Measurements from ENCODE around the gene WDR87.
A peak's percentile ranks its signal among the peaks of the same experiment; 100 is the strongest.
"Not testable (repeated sequence)": the region's sequence is repeated elsewhere in the genome, so short reads cannot be mapped to it uniquely, and the experiment has no call there.

WDR87 gene

DNA sequence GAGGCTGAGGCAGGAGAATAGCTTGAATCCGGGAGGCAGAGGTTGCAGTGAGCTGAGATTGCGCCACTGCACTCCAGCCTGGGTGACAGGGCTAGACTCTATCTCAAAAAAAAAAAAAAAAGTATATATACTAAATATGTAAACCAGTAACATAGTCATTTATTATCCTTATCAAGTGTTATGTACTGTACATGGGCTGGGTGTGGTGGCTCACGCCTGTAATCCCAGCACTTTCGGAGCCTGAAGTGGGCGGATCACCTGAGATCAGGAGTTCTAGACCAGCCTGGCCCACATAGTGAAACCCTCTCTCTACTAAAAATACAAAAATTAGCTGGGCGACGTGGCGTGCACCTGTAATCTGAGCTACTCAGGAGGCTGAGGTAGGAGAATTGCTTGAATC, 18.2 kb upstream of the WDR87 start:
- H3K4me3 ChIP-seq; H3K9me3 ChIP-seq; DNase-seq (ENCODE audit: low spot score in 2 of 2); H3K36me3 ChIP-seq (replicated peaks); H3K4me1 ChIP-seq; H3K27me3 ChIP-seq (ENCODE audit: low read depth): not testable (repeated sequence)
- in situ Hi-C loops (cut with MboI; ENCODE audit: low sequenced_read_pairs), result loop anchor here (25.0 kb wide), 1 partner anchor 163 kb away; no protein-coding TSS in a partner anchor

DNA sequence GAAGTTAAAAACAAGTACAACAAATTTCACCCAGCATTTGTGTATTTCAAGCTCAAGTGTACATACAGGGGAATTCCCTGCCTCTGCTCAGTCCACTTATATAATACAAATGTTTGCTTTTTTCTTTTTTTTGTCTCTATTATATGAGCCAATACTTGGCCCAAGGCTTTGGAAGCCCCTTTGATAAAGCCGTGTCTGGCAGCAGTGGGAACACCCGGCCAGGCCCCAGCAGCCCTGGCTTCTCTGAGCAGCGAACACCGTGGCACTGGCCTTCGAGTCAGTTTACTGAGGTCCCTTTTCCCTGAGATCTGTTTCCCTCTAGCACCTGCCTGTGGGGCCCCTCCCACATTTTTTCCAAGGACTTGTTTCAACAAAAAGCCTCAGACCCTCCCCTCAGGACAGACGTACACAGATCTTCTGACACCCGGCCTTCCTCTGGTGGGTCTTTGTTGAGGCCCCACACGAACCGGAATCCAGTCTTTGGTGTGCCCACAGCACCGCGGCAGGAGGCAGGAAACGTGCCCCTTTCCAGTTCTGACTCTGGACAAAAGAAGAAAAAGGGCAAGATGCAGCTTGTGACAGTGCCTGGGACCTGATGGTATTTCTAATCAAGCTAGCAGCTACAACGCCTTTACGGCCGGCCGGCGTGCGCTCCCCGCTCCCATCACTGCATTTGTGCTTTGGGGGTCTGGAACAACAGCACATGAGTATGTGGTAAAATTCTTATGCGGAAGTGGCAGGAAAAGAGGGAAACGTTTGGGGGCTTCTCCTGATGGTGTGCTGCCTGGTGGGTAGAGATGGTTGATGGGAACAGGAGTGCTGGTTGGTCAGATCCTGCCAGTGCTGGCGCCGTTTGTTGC, 14.4 kb upstream of the WDR87 start:
- in situ Hi-C loops (cut with MboI; ENCODE audit: low sequenced_read_pairs), result loop anchor here (25.0 kb wide), 1 partner anchor 166 kb away; no protein-coding TSS in a partner anchor
- Histone ChIP-seq H3K27me3 (ENCODE audit: low read depth) (no peaks in the 10 kb centered on the region), H3K4me3 (no peak overlapping the region), H3K9me3 (no peaks in the 10 kb centered on the region), H3K4me1 (no peaks in the 10 kb centered on the region), H3K36me3 (replicated peaks) (0 out of 2 replicates have a peak, but pooled peaks cover 4% of the 10 kb centered on the region)
- no peak for DNase-seq (ENCODE audit: low spot score in 2 of 2)

DNA sequence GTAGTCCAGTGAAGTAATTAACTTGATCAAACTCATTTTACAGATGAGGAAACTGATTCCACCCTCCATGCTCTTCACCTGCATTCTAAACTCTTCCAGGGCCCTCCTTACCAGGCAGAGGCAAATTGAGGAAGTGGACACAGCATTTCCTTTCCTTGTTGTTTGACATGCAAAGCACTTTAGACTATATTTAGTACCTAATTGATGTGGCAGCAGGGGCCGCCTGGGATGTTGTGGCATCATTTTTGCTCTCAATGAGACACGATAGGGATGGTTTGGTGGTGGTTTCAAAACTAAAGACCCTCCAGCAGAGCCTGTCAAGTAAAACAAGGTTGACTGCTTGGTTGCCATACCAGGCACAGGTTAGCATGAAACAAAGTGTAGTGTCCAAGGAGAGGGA, 8.5 kb upstream of the WDR87 start:
- H3K27me3 ChIP-seq (ENCODE audit: low read depth), result no peaks in the 10 kb centered on the region
- in situ Hi-C loops (cut with MboI; ENCODE audit: low sequenced_read_pairs), result loop anchor here (25.0 kb wide), 1 partner anchor 172 kb away; no protein-coding TSS in a partner anchor
- peaks cover 5% of the 10 kb centered on the region; the same call in 1 of the 2 replicates for H3K4me1 ChIP-seq
- no peak overlapping the region for H3K4me3 ChIP-seq
- H3K36me3 ChIP-seq (replicated peaks), result 0 out of 2 replicates have a peak, but pooled peaks cover 4% of the 10 kb centered on the region
- no peak for DNase-seq (ENCODE audit: low spot score in 2 of 2)
- no peaks in the 10 kb centered on the region for H3K9me3 ChIP-seq

DNA sequence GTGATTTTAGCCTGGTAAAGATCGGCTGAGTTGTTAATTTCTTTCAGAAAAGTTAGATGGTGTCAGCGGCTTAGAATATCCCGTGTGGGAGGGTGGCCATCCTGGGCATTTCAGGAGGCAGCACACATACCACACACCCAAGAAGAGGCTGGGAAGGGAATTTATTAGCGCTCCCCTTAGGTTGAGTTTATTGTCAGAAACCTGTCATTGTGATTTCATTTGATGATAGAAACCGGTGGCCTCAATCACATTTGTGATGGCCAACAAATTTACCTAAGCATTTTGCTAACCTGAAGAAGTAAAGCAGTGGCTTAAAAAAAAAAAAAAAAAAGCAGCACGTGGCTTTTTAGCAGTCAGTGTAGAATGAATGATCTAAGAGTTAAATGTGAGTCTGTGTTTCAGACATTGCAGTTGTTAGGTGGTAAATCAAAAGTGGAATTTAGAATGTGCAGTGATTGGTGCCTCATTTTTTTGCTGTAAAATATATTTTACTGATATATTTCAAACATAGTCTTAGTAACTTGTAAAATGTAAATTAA, 3.3 kb upstream of the WDR87 start:
- H3K36me3 ChIP-seq (replicated peaks), result no peaks in the 10 kb centered on the region
- DNase-seq (ENCODE audit: low spot score in 2 of 2), result no peak
- H3K27me3 ChIP-seq (ENCODE audit: low read depth), result no peaks in the 10 kb centered on the region
- in situ Hi-C loops (cut with MboI; ENCODE audit: low sequenced_read_pairs), result loop anchor here (25.0 kb wide), 1 partner anchor 178 kb away; no protein-coding TSS in a partner anchor
- no peaks in the 10 kb centered on the region for H3K9me3 ChIP-seq
- H3K4me3 ChIP-seq, result no peak overlapping the region
- H3K4me1 ChIP-seq, result peaks cover 18% of the 10 kb centered on the region

DNA sequence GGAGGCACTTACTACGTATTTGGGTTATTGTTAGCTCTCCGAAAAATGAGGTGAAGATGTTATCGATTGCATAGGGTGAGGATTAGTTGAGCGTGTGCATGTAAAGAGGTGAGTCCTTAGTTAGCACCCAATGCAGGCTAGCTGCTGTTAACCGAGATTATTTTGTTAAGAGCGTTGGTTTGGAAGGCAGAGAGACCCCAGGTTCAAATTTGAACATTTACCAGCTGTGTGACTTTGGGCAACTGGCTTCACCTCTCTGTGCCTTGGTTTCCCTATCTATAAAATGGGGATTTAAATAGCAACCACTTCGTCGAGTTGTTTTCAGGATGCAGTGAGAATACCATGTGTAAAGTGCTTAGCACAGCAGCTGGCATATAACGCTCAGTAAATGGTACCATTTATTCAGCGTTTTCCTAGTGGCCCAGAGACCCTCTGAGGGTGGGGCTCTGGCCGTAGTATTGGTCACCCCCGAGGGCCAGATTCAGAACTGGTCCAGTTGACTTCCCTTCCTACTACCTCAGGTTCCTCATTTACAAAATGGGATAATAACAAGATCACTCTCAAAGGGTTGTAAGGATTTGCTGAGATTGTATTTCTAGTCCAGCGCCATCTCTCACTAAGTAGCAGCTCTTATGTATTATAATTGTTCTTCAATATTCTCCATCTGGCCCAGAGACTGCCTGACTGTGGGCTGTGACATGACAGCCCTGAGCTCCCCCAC, 1.5 kb upstream of the WDR87 start:
- Histone ChIP-seq H3K36me3 (replicated peaks) (no peaks in the 10 kb centered on the region), H3K27me3 (ENCODE audit: low read depth) (no peaks in the 10 kb centered on the region), H3K4me3 (peak overlapping the region; percentile 80), H3K9me3 (no peaks in the 10 kb centered on the region), H3K4me1 (peaks cover 18% of the 10 kb centered on the region)
- in situ Hi-C loops (cut with MboI; ENCODE audit: low sequenced_read_pairs), result loop anchor here (25.0 kb wide), 1 partner anchor 179 kb away; no protein-coding TSS in a partner anchor
- no peak for DNase-seq (ENCODE audit: low spot score in 2 of 2)

DNA sequence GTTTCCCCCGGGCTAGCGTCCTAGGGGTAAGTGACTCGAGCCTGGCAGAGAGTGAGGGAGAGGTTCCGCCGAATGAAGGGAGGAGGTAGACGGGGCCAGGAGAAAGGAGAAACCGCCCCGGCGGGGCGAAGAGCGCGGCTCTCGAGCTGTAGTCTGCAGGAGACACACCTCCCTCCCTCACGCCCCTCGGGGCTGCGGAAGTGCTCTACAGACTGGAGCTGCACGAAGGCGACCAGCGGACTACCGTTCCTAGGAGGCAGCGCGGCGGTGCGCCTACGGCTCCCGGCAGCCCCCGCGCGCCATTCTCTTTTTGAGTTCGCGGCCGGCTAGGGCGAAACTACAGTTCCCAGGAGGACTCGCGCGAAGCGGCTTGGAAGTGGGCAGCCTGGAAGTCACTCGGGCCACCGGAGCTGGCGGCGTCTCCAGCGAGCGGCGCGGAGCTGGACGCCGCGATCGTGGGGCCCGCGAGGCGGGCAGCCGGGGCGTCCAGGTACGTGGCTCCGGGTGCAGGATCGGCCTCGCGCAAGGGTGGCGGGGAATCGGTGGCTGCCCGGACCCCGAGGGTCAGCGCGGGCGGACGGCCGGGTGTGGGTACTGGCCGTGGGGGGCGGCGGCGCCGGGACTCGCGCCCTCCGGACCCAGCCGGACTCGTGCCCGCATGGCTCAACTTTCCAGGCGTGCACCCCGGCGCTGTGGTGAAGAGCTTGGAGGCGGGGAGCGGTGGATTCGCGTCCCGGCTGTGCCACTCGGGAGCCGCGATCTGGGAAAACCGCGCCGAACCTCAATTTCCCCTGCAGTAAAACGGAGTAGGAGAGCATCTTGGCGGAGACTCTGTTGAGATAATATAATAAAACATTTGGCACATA, 708 bp upstream of the WDR87 start, which contains the start of gene SIPA1L3:
Gene SIPA1L3 (plus strand): TSS at position 340 of the 866 bp plus-strand sequence. CDS start 174,358 bp downstream, outside the sequence.
- peaks cover 18% of the 10 kb centered on the region for H3K4me1 ChIP-seq
- H3K4me3 ChIP-seq, result peak within 1 kb of the TSS; percentile 80
- H3K27me3 ChIP-seq (ENCODE audit: low read depth), result no peaks in the 10 kb centered on the region
- H3K36me3 ChIP-seq (replicated peaks), result no peaks in the 10 kb centered on the region
- peak; percentile 93 to 97 for DNase-seq (ENCODE audit: low spot score in 2 of 2)
- in situ Hi-C loops (cut with MboI; ENCODE audit: low sequenced_read_pairs), result loop anchor here (25.0 kb wide), 1 partner anchor 180 kb away; no protein-coding TSS in a partner anchor
- no peaks in the 10 kb centered on the region for H3K9me3 ChIP-seq

DNA sequence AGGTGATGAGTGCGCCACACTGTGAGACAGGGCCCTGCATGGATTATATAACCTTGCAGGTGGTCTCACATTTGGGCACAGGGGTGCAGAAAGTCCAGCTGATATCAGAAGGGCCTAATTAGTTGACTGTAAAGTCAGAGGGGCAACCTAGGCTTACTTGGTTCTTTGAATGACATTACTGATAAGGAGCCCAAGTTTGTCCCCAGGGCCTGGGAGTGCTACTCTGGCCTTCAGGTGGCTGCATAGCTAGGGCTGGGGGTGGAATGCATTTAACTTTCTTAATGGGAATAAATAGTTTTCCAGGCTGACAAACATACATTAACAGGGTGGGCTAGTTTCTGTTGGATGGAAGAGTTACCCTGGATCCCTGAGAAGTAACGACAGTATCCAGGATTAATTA, 3.3 kb downstream of the WDR87 start:
- H3K9me3 ChIP-seq, result no peaks in the 10 kb centered on the region
- no peaks in the 10 kb centered on the region for H3K27me3 ChIP-seq (ENCODE audit: low read depth)
- in situ Hi-C loops (cut with MboI; ENCODE audit: low sequenced_read_pairs), result loop anchor here (25.0 kb wide), 1 partner anchor 184 kb away; no protein-coding TSS in a partner anchor
- H3K36me3 ChIP-seq (replicated peaks), result no peaks in the 10 kb centered on the region
- no peak for DNase-seq (ENCODE audit: low spot score in 2 of 2)
- peaks cover 6% of the 10 kb centered on the region for H3K4me1 ChIP-seq
- H3K4me3 ChIP-seq, result no peak overlapping the region

DNA sequence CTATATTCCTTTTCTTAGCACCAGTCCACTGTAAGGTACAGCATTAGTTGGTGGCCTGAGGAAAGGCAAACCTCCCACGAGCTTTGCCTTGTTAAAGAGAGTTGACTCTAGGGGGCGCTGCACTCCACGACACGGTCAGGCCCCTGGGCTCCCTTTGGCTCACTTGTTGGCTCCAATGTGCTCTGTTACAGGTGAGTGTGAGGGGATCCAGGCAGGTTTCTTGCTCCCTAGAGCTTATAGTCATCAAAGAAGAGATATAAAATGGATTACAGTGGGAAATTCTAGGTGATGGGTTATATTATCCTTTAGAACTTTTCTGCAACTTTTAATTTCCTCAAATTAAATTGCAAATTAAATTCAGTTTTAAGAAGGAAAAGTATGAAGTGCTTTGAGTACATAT, 3.7 kb downstream of the WDR87 start:
- peak; percentile 73 to 92 for DNase-seq (ENCODE audit: low spot score in 2 of 2)
- in situ Hi-C loops (cut with MboI; ENCODE audit: low sequenced_read_pairs), result loop anchor here (25.0 kb wide), 1 partner anchor 185 kb away; no protein-coding TSS in a partner anchor
- H3K4me3 ChIP-seq, result no peak overlapping the region
- H3K9me3 ChIP-seq, result no peaks in the 10 kb centered on the region
- H3K4me1 ChIP-seq, result peaks cover 3% of the 10 kb centered on the region; the same call in 1 of the 2 replicates
- no peaks in the 10 kb centered on the region for H3K27me3 ChIP-seq (ENCODE audit: low read depth)
- no peaks in the 10 kb centered on the region for H3K36me3 ChIP-seq (replicated peaks)

DNA sequence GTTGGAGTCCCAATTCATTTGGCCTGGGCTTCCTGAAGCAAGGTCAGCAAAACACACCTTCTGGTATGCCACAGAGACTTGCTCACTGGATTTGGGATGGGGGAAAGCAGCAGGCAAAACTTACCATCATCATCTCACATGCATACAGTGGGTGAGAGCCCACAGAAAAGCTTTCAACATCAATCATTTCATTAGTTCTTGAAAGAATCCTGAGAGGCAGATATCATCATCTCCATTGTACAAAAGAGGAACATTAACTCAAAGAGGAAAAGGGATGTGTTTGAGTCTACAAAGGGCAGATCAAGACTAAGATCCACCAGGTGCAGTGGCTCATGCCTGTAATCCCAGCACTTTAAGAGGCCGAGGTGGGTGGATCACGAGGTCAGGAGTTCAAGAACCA, 6.4 kb downstream of the WDR87 start:
- in situ Hi-C loops (cut with MboI; ENCODE audit: low sequenced_read_pairs), result loop anchor here (10.0 to 25.0 kb wide), 2 partner anchors 187 to 435 kb away; partner anchors contain the start of gene CATSPERG
- Histone ChIP-seq H3K4me1 (no peaks in the 10 kb centered on the region), H3K36me3 (replicated peaks) (no peaks in the 10 kb centered on the region), H3K9me3 (no peaks in the 10 kb centered on the region), H3K4me3 (no peak overlapping the region), H3K27me3 (ENCODE audit: low read depth) (no peaks in the 10 kb centered on the region)
- DNase-seq (ENCODE audit: low spot score in 2 of 2), result no peak

DNA sequence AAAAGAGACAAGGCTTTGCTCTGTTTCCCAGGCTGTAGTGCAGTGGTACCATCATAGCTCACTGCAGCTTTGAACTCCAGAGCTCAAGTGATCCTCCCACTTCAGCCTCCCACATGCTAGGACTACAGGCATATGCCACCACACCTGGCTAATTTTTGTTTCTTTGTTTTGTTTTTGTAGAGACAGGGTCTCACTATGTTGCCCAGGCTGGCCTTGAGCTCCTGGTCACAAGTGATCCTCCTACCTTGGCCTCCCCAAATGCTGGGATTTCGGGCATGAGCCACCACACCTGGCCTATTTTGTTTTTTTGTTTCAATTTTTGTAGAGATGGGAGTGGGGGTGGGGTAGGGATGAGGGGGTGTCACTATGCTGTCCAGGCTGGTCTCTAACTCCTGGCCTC, 6.9 kb downstream of the WDR87 start:
- Histone ChIP-seq H3K9me3 (no peaks in the 10 kb centered on the region), H3K36me3 (replicated peaks) (no peaks in the 10 kb centered on the region), H3K4me3 (no peak overlapping the region), H3K4me1 (no peaks in the 10 kb centered on the region), H3K27me3 (ENCODE audit: low read depth) (no peaks in the 10 kb centered on the region)
- no peak for DNase-seq (ENCODE audit: low spot score in 2 of 2)
- in situ Hi-C loops (cut with MboI; ENCODE audit: low sequenced_read_pairs), result loop anchor here (10.0 kb wide), 1 partner anchor 435 kb away; the partner anchor contains the start of gene CATSPERG

DNA sequence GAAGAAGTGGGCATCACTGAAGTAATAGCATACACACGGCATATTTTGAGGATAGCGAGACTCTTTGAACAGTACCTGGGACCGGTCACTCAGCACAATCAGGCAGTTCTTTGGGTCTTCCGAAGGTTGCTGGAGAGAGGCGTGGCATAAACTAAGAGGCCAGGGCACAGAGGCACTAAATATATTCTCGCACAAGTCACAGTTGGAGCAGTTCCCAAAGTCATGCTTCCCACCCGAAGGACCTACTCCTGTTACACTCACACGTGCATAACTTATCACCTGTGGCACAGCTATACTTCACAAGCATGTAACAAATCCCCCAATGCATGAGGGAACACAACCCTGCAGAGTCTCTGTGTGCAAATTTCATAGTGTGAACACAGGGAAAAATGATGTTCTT, 10.2 kb downstream of the WDR87 start:
- Histone ChIP-seq H3K27me3 (ENCODE audit: low read depth) (no peaks in the 10 kb centered on the region), H3K4me3 (no peak overlapping the region), H3K36me3 (replicated peaks) (no peaks in the 10 kb centered on the region), H3K9me3 (no peaks in the 10 kb centered on the region), H3K4me1 (no peaks in the 10 kb centered on the region)
- in situ Hi-C loops (cut with MboI; ENCODE audit: low sequenced_read_pairs), result loop anchor here (10.0 kb wide), 1 partner anchor 439 kb away; the partner anchor contains the start of gene CATSPERG
- DNase-seq (ENCODE audit: low spot score in 2 of 2), result no peak

DNA sequence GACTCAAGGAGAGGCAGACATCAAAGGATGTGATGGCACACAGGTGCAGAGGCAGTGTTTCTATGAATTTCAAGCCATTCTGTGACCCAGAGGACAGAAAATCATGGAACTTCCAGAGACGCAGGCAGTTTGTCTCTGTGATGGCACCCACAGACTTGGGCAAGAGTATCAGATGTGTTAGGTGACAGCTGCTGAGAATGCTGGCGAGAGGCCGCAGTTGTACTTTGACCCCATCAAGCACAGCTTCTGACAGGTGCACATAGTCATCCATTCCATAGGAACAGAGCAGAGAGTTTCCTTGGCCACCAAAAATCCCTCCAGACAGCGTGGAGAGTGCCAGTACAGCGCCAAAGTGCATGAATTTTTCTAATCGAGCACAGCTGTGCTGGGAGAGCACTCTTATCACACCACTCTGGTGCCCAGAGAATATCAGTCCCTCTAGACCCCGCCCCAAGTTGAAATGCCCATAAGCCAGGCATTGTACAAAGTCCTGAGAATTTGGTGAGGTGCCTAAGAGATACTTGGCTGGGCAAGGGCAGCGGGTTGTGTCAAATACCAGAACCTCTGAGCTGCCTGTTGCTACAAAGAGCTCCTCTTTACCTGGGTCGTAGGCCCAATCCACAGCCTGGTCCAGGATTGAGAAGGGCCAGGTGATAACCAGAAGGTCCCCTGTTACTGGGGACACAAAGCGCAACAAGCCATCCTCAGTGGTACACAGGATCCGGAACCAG, 12.4 kb downstream of the WDR87 start:
- no peaks in the 10 kb centered on the region for H3K36me3 ChIP-seq (replicated peaks)
- no peak overlapping the region for H3K4me3 ChIP-seq
- in situ Hi-C loops (cut with MboI; ENCODE audit: low sequenced_read_pairs), result loop anchor here (10.0 kb wide), 1 partner anchor 441 kb away; the partner anchor contains the start of gene CATSPERG
- no peaks in the 10 kb centered on the region; the same call in 1 of the 2 replicates for H3K9me3 ChIP-seq
- no peaks in the 10 kb centered on the region for H3K4me1 ChIP-seq
- no peaks in the 10 kb centered on the region for H3K27me3 ChIP-seq (ENCODE audit: low read depth)
- DNase-seq (ENCODE audit: low spot score in 2 of 2), result no peak

All from HAP-1 (cell line).